ENCODE results near the gene GAS2L1. TPM values are rescaled to one million over a fixed set of nuclear protein-coding genes. Genes with fewer than 3 reads are reported as not detected.

GAS2L1 gene
- total RNA-seq, 2 donors from 2014 or later = 22.2 to 24.9 TPM

DNA sequence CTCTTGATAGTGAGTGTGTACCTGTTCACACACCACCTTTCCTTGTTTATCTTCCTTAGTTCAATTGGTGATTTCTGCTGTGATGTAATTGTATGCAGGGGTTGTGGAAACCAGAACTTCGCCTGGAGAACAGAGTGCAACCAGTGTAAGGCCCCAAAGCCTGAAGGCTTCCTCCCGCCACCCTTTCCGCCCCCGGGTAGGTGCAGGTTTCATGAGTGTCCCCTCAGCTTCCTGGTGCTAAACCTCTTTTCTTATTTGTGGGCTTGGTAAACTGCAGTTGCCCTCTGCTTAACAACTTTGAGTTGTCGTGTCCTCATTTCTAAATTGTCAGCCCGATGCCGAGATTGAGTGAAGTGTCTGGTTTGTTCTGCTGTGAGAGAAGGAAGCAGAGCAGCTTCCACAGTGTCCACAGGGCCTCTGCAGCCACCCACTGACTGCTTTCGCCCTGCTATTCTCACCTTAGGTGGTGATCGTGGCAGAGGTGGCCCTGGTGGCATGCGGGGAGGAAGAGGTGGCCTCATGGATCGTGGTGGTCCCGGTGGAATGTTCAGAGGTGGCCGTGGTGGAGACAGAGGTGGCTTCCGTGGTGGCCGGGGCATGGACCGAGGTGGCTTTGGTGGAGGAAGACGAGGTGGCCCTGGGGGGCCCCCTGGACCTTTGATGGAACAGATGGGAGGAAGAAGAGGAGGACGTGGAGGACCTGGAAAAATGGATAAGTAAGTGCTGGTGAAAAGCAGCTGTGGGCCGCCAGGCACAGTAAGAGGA is 7.1 kb upstream of the GAS2L1 start:
- WGBS, 2 experiments (ENCODE audit: insufficient coverage in 1 of 2, insufficient read length in 1 of 2) = 94 to 95% methylated on average over 13 to 19 of the region's 19 CpGs
- H3K36me3 ChIP-seq (ENCODE audit: control insufficient read depth, insufficient read depth, low read length) = peaks cover 59% of the 10 kb centered on the region

GRCh38 chr22:29300467-29300806 is 6.0 kb upstream of the GAS2L1 start:
- no peaks in the 10 kb centered on the region for H3K4me1 ChIP-seq (ENCODE audit: control insufficient read depth, insufficient read depth, low read length)
- no peak overlapping the region for H3K9ac ChIP-seq (ENCODE audit: extremely low read depth, low read length, poor library complexity, severe bottlenecking)
- H3K36me3 ChIP-seq (ENCODE audit: control insufficient read depth, insufficient read depth, low read length) = peaks cover 49% of the 10 kb centered on the region
- Mint-ChIP-seq H3K4me1 (peaks cover 8% of the 10 kb centered on the region), H3K4me3 (no peak overlapping the region), H3K27me3 (ENCODE audit: insufficient read depth) (no peaks in the 10 kb centered on the region), H3K36me3 (ENCODE audit: low read depth) (peaks cover 53% of the 10 kb centered on the region), H3K27ac (no peak overlapping the region), H3K9me3 (no peaks in the 10 kb centered on the region)
- no peaks in the 10 kb centered on the region for H3K27me3 ChIP-seq (ENCODE audit: control insufficient read depth, insufficient read depth, low read length, poor library complexity, severe bottlenecking)
- no peak for DNase-seq
- 91 to 97% methylated on average over 4 of the region's 4 CpGs for WGBS, 2 experiments (ENCODE audit: insufficient coverage in 1 of 2, insufficient read length in 1 of 2)
- H3K27ac ChIP-seq (ENCODE audit: low read depth, low read length) = no peak overlapping the region
- H3K9me3 ChIP-seq (ENCODE audit: control insufficient read depth, low read length) = no peaks in the 10 kb centered on the region
- H3K4me3 ChIP-seq (ENCODE audit: low read length) = no peak overlapping the region
- no peak for TF ChIP-seq CTCF (conservative IDR thresholded peaks at IDR 0.05)

More for the DNA sequence above, 7.1 kb upstream of the GAS2L1 start:
- no peak for DNase-seq
- Histone ChIP-seq H3K4me1 (ENCODE audit: control insufficient read depth, insufficient read depth, low read length) (no peaks in the 10 kb centered on the region), H3K27me3 (ENCODE audit: control insufficient read depth, insufficient read depth, low read length, poor library complexity, severe bottlenecking) (no peaks in the 10 kb centered on the region), H3K9ac (ENCODE audit: extremely low read depth, low read length, poor library complexity, severe bottlenecking) (no peak overlapping the region), H3K27ac (ENCODE audit: low read depth, low read length) (no peak overlapping the region), H3K9me3 (ENCODE audit: control insufficient read depth, low read length) (no peaks in the 10 kb centered on the region), H3K4me3 (ENCODE audit: low read length) (no peak overlapping the region)
- Mint-ChIP-seq H3K27ac (peak overlapping the region; percentile 50), H3K4me3 (no peak overlapping the region), H3K27me3 (ENCODE audit: insufficient read depth) (no peaks in the 10 kb centered on the region), H3K36me3 (ENCODE audit: low read depth) (peaks cover 64% of the 10 kb centered on the region), H3K9me3 (no peaks in the 10 kb centered on the region), H3K4me1 (peaks cover under 1% of the 10 kb centered on the region)
- no peak for TF ChIP-seq CTCF (conservative IDR thresholded peaks at IDR 0.05)

DNA sequence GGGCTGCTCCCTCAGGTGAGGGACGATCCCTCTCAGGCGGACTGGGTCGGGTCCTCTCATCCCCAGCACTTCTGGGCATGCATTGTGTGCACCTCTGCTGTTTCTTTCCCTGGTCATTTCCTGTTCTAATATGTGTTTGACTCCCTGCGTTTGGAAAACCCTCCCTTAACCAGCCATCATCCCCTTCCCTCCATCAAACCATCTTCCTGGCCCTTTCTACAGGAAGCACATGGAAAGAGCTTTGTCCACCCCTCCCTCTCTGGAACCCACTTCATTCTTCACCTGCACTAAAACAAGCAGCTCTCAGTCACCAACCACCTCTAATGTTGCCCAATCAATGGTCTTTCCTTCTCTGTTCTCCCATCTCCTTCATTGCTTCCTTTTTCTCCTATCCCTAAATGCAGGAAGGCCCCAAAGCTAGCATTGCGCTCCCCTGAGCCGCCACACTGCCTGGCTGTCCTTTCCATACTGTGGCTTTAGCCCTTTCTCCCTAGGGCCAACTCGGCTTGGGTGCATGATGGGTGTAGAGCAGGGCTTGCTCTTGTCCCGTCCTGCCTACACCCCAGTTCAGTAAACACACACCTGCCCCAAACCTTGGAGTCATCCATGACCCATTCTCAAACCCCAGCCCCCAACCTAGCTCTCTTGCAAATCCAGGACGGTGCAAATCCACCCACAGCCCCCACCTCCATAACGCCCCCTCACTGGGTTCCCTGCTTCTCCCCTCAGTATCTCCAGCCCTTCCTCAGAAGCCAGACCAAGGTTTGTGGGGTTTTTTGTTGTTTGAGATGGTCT is 5.4 kb upstream of the GAS2L1 start:
- no peaks in the 10 kb centered on the region for H3K27me3 ChIP-seq (ENCODE audit: control insufficient read depth, insufficient read depth, low read length, poor library complexity, severe bottlenecking)
- H3K4me1 Mint-ChIP-seq = peaks cover 10% of the 10 kb centered on the region
- H3K36me3 Mint-ChIP-seq (ENCODE audit: low read depth) = peaks cover 47% of the 10 kb centered on the region
- no peak overlapping the region for H3K4me3 ChIP-seq (ENCODE audit: low read length)
- peak overlapping the region; percentile 20 for H3K27ac Mint-ChIP-seq
- H3K27me3 Mint-ChIP-seq (ENCODE audit: insufficient read depth) = no peaks in the 10 kb centered on the region
- DNase-seq = peak; percentile 66
- H3K9me3 Mint-ChIP-seq = no peaks in the 10 kb centered on the region
- peaks cover 43% of the 10 kb centered on the region for H3K36me3 ChIP-seq (ENCODE audit: control insufficient read depth, insufficient read depth, low read length)
- peak overlapping the region; percentile 30 for H3K27ac ChIP-seq (ENCODE audit: low read depth, low read length)
- H3K9me3 ChIP-seq (ENCODE audit: control insufficient read depth, low read length) = no peaks in the 10 kb centered on the region
- no peaks in the 10 kb centered on the region for H3K4me1 ChIP-seq (ENCODE audit: control insufficient read depth, insufficient read depth, low read length)
- TF ChIP-seq CTCF (conservative IDR thresholded peaks at IDR 0.05) = no peak
- H3K9ac ChIP-seq (ENCODE audit: extremely low read depth, low read length, poor library complexity, severe bottlenecking) = no peak overlapping the region
- H3K4me3 Mint-ChIP-seq = no peak overlapping the region
- WGBS, 2 experiments (ENCODE audit: insufficient coverage in 1 of 2, insufficient read length in 1 of 2) = 89 to 100% methylated on average over 3 to 10 of the region's 10 CpGs
